K562 (cell line): ENCODE data around the gene BBC3. TPM values are rescaled to one million over a fixed set of nuclear protein-coding genes. Genes with fewer than 3 reads are reported as not detected.

Source experiments
- ARID1B ChIP-seq: fragments of 450-650 bp; IDR thresholded peaks from 2 replicates; pipeline ENCODE4 v1.6.1; 2016; ENCODE audit warnings: antibody characterized with exemption, mild to moderate bottlenecking, inconsistent platforms
- EGR1 ChIP-seq: fragments of 450-650 bp; conservative IDR thresholded peaks from 2 replicates; pipeline ENCODE4 v1.6.1; 2017; ENCODE audit warnings: mild to moderate bottlenecking
- HSF4 ChIP-seq: fragments of 250-450 bp; sonication (Bioruptor Pico); IDR thresholded peaks from 2 replicates; pipeline ENCODE4 v2.1.2; 2022; ENCODE audit warnings: mild to moderate bottlenecking, moderate library complexity, borderline replicate concordance
- JUND ChIP-seq, 2 experiments: IDR thresholded peaks; 2 replicates in 1 of 2; 3 replicates in 1 of 2; pipeline ENCODE4 v1.6.1; 2011; ENCODE audit warnings: borderline replicate concordance in 2 of 2, low read depth in 2 of 2, low read length in 2 of 2, improper control_type of control experiment in 1 of 2, missing biosample characterization in 1 of 2, missing genetic modification characterization in 1 of 2, missing genetic modification reagents in 1 of 2
- KLF16 ChIP-seq: IDR thresholded peaks from 2 replicates; pipeline ENCODE4 v1.6.1; 2016; ENCODE audit warnings: antibody characterized with exemption
- MYC ChIP-seq, 2 experiments: fragments of 250-450 bp in 1 of 2; sonication (Bioruptor Pico) in 1 of 2; IDR thresholded peaks; 2 replicates each; pipeline versions ENCODE4 v1.5.1 to v1.6.1; 2012 to 2021; ENCODE audit warnings: low read depth in 2 of 2, borderline replicate concordance in 1 of 2, improper control_type of control experiment in 1 of 2, low read length in 1 of 2, mild to moderate bottlenecking in 1 of 2, moderate library complexity in 1 of 2
- RCOR1 ChIP-seq, 2 experiments: IDR thresholded peaks; 2 replicates each; pipeline ENCODE4 v1.6.1; 2012; ENCODE audit warnings: low read depth in 2 of 2, low read length in 2 of 2, borderline replicate concordance in 1 of 2, improper control_type of control experiment in 1 of 2
- SAP30 ChIP-seq: fragments of 200-600 bp; sonication (generic); IDR thresholded peaks from 2 replicates; pipeline ENCODE4 v1.6.1; 2012; ENCODE audit warnings: borderline replicate concordance, low read depth, mild to moderate bottlenecking, moderate library complexity, low read length, control low read depth, inconsistent platforms; ENCODE audit not compliant: insufficient read depth, poor library complexity, severe bottlenecking
- SIX5 ChIP-seq, 2 experiments: IDR thresholded peaks; 2 replicates each; pipeline ENCODE4 v1.6.1; 2011; ENCODE audit warnings: low read length in 2 of 2, borderline replicate concordance in 1 of 2, low read depth in 1 of 2, mild to moderate bottlenecking in 1 of 2, moderate library complexity in 1 of 2; ENCODE audit not compliant: insufficient read depth in 1 of 2
- SLC30A9 ChIP-seq: fragments of 250-450 bp; sonication (Bioruptor Pico); IDR thresholded peaks from 2 replicates; pipeline ENCODE4 v1.8.0; 2022; ENCODE audit warnings: mild to moderate bottlenecking, moderate library complexity
- SOX6 ChIP-seq: fragments of 450-650 bp; IDR thresholded peaks from 2 replicates; pipeline ENCODE4 v1.6.1; 2014; ENCODE audit warnings: mild to moderate bottlenecking
- SP1 ChIP-seq: sonication (generic); formaldehyde crosslinking; IDR thresholded peaks from 2 replicates; pipeline ENCODE4 v1.8.1; 2022; ENCODE audit warnings: mild to moderate bottlenecking, missing genetic modification reagents
- ZC3H8 ChIP-seq: fragments of 450-650 bp; IDR thresholded peaks from 2 replicates; pipeline ENCODE4 v1.6.1; 2017
- ZEB2 ChIP-seq: fragments of 450-650 bp; IDR thresholded peaks from 2 replicates; pipeline ENCODE4 v1.6.1; 2016
- polyA plus RNA-seq, 8 experiments: library from polyadenylated mRNA; depleted of rRNA in 4 of 8; stranded (reverse) in 5 of 8; unstranded in 3 of 8; fragments of >200 nt; fragmentation: Nextera tagmentation in 2 of 8; fragmentation: Illumina TruSeq in 1 of 8; extraction: Ambion mirVana in 2 of 8; extraction: Trizol in 1 of 8; gene quantifications; 2 replicates each; pipeline versions ENCODE4 v1.2.1 to v1.2.3, GENCODE V29; 2011 to 2014; ENCODE audit warnings: inconsistent platforms in 1 of 8, missing spikeins in 1 of 8
- total RNA-seq, 7 experiments: library from RNA; depleted of rRNA in 6 of 7; stranded (reverse); fragments of >200 nt in 6 of 7; fragmentation: Illumina TruSeq in 2 of 7; extraction: Trizol in 2 of 7; gene quantifications; 2 replicates each; pipeline versions ENCODE4 v1.2.1 to v1.2.3, GENCODE V29; 2011 to 2021; ENCODE audit warnings: low replicate concordance in 1 of 7
- TF ChIP-seq, protein P1 (sequence below): fragments of 450-650 bp; formaldehyde crosslinking; IDR thresholded peaks from 2 replicates; pipeline ENCODE4 v1.4.0; 2020; ENCODE audit warnings: mild to moderate bottlenecking, moderate library complexity
- TF ChIP-seq, protein P2 (sequence below): fragments of 450-650 bp; IDR thresholded peaks from 2 replicates; pipeline ENCODE4 v1.7.0; 2016; ENCODE audit warnings: borderline replicate concordance
- TF ChIP-seq, protein P3 (sequence below), 2 experiments: fragments of 450-650 bp; conservative IDR thresholded peaks; 2 replicates each; pipeline ENCODE4 v1.6.1; 2017; ENCODE audit warnings: mild to moderate bottlenecking in 2 of 2, moderate library complexity in 2 of 2
- TF ChIP-seq, protein P4 (sequence below): sonication (generic); formaldehyde crosslinking; IDR thresholded peaks from 2 replicates; pipeline ENCODE4 v1.9.0; 2022; ENCODE audit warnings: mild to moderate bottlenecking, missing genetic modification reagents
- TF ChIP-seq, protein P5 (sequence below): fragments of 450-650 bp; formaldehyde crosslinking; IDR thresholded peaks from 2 replicates; pipeline ENCODE4 v1.4.0; 2020; ENCODE audit warnings: mild to moderate bottlenecking, moderate library complexity

BBC3 gene
- total and polyA plus RNA-seq, 9 of the 15 experiments (the other 6 are each of a cell fraction or from before 2014, with no cell fraction given), result 0.15 to 30.7 (median 4.8) TPM

DNA sequence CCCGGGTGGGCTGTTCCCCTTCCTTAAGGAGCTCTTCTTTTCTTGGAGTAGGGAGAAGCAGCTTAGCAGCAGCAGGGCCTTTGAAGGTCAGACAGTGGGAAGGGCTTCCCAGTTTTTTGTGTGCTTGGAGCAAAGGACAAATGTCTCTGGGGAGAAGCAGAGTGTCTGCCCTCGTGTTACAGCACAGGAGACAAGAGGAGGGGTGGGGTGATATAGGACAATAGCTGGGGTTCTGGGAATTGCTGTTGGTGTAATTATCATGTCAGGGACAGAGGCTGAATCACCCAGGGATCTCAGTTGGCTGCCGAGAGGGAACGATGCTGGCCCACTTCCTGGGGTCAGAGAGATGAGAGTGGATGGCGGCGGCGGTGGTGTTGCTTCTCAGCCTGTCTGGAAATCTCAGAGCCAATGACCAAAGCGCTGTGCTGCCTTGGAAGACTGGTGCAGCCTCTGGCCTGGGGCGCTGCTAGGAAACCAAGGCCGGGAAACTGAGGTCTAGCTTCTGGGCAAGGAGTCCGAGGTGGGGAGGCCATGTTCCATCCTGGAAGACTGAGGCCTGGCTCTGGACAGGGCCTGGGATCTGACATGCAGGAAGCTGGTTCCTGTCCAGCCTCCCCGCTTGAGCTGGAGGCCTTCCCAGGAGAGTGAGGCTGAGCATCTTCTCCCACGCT lies 44.9 kb upstream of the BBC3 start (continued):
- peak; percentile 9 for TF ChIP-seq SAP30
- no peak for TF ChIP-seq EGR1
- TF ChIP-seq ZC3H8, result no peak
- TF ChIP-seq SIX5 (IDR thresholded peaks at IDR 0.05; ENCODE audit: borderline replicate concordance in 1 of 2, insufficient read depth in 1 of 2, low read depth in 1 of 2, low read length in 2 of 2), result peak in 1 of 2 experiments; percentile 3; a peak in 1 of 4 replicates
- no peak for TF ChIP-seq KLF16
- TF ChIP-seq, protein P1, sequence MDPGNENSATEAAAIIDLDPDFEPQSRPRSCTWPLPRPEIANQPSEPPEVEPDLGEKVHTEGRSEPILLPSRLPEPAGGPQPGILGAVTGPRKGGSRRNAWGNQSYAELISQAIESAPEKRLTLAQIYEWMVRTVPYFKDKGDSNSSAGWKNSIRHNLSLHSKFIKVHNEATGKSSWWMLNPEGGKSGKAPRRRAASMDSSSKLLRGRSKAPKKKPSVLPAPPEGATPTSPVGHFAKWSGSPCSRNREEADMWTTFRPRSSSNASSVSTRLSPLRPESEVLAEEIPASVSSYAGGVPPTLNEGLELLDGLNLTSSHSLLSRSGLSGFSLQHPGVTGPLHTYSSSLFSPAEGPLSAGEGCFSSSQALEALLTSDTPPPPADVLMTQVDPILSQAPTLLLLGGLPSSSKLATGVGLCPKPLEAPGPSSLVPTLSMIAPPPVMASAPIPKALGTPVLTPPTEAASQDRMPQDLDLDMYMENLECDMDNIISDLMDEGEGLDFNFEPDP, result no peak
- peak; percentile 50; the same call in 1 of the 2 replicates for TF ChIP-seq SP1
- TF ChIP-seq RCOR1 (IDR thresholded peaks at IDR 0.05; ENCODE audit: borderline replicate concordance in 1 of 2, low read depth in 2 of 2, low read length in 2 of 2), result 0 out of 4 replicates have a peak, but pooled peaks of 1 of the 2 experiments have one; percentile 36
- TF ChIP-seq, protein P2, sequence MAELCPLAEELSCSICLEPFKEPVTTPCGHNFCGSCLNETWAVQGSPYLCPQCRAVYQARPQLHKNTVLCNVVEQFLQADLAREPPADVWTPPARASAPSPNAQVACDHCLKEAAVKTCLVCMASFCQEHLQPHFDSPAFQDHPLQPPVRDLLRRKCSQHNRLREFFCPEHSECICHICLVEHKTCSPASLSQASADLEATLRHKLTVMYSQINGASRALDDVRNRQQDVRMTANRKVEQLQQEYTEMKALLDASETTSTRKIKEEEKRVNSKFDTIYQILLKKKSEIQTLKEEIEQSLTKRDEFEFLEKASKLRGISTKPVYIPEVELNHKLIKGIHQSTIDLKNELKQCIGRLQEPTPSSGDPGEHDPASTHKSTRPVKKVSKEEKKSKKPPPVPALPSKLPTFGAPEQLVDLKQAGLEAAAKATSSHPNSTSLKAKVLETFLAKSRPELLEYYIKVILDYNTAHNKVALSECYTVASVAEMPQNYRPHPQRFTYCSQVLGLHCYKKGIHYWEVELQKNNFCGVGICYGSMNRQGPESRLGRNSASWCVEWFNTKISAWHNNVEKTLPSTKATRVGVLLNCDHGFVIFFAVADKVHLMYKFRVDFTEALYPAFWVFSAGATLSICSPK, result no peak
- no peak for TF ChIP-seq ZEB2
- TF ChIP-seq JUND (IDR thresholded peaks at IDR 0.05; ENCODE audit: borderline replicate concordance, low read depth, low read length), result 0 out of 2 replicates have a peak, but pooled peaks have one; percentile 34
- no peak; the same call in 2 of the 3 replicates for TF ChIP-seq JUND (tag; IDR thresholded peaks at IDR 0.05; ENCODE audit: borderline replicate concordance, low read depth, low read length)
- peak; percentile 44; the same call in 1 of the 2 replicates for TF ChIP-seq SOX6
- TF ChIP-seq, protein P3, sequence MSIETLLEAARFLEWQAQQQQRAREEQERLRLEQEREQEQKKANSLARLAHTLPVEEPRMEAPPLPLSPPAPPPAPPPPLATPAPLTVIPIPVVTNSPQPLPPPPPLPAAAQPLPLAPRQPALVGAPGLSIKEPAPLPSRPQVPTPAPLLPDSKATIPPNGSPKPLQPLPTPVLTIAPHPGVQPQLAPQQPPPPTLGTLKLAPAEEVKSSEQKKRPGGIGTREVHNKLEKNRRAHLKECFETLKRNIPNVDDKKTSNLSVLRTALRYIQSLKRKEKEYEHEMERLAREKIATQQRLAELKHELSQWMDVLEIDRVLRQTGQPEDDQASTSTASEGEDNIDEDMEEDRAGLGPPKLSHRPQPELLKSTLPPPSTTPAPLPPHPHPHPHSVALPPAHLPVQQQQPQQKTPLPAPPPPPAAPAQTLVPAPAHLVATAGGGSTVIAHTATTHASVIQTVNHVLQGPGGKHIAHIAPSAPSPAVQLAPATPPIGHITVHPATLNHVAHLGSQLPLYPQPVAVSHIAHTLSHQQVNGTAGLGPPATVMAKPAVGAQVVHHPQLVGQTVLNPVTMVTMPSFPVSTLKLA (conservative IDR thresholded peaks at IDR 0.05), result no peak; a peak in 1 of 4 replicates
- TF ChIP-seq, protein P4, sequence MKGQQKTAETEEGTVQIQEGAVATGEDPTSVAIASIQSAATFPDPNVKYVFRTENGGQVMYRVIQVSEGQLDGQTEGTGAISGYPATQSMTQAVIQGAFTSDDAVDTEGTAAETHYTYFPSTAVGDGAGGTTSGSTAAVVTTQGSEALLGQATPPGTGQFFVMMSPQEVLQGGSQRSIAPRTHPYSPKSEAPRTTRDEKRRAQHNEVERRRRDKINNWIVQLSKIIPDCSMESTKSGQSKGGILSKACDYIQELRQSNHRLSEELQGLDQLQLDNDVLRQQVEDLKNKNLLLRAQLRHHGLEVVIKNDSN (CRISPR knock-in tag), result no peak
- TF ChIP-seq MYC (IDR thresholded peaks at IDR 0.05; ENCODE audit: low read depth, low read length), result no peak
- no peak for TF ChIP-seq MYC (CRISPR knock-in tag; IDR thresholded peaks at IDR 0.05; ENCODE audit: borderline replicate concordance, low read depth)
- TF ChIP-seq ARID1B, result peak; percentile 33; the same call in 1 of the 2 replicates
- TF ChIP-seq, protein P5, sequence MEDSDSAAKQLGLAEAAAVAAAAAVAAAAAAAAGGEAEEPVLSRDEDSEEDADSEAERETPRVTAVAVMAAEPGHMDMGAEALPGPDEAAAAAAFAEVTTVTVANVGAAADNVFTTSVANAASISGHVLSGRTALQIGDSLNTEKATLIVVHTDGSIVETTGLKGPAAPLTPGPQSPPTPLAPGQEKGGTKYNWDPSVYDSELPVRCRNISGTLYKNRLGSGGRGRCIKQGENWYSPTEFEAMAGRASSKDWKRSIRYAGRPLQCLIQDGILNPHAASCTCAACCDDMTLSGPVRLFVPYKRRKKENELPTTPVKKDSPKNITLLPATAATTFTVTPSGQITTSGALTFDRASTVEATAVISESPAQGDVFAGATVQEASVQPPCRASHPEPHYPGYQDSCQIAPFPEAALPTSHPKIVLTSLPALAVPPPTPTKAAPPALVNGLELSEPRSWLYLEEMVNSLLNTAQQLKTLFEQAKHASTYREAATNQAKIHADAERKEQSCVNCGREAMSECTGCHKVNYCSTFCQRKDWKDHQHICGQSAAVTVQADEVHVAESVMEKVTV (CRISPR knock-in tag), result no peak
- TF ChIP-seq SLC30A9 (CRISPR knock-in tag), result no peak
- no peak for TF ChIP-seq HSF4 (CRISPR knock-in tag)
